Measurements from ENCODE around the gene GABRB2.

The GABRB2 gene

DNA sequence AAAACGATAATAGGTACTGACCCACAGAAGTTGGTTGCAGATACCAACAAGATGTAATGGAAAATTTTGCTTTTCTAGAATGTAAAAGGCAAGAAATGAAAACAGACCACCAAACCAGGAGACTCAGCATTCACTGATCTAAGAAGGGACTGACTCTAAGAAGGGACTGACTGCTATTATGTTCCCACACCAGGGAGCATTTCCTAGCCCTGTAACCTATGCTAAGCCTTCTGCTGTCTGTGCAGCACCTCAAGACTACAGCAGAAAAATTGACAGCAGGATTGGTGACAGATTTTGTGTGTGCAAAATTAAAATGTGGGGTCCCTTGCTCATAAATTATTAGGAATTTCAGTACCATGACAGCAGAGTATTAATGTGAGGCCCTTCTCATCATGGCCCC, 154.8 kb downstream of the GABRB2 start:
- Histone ChIP-seq H3K4me3 (ENCODE audit: low read depth, low read length, poor library complexity, severe bottlenecking) (no peak overlapping the region), H3K27me3 (ENCODE audit: insufficient read depth, low read length) (no peaks in the 10 kb centered on the region), H3K4me1 (ENCODE audit: insufficient read depth, low read length, severe bottlenecking) (no peaks in the 10 kb centered on the region), H3K9me3 (ENCODE audit: low read length) (no peaks in the 10 kb centered on the region), H4K20me1 (ENCODE audit: insufficient read depth, low read length) (no peaks in the 10 kb centered on the region), H2AFZ (ENCODE audit: low read length) (no peak overlapping the region), H3K4me2 (ENCODE audit: low read length) (no peak overlapping the region), H3K9ac (ENCODE audit: low read length) (no peak overlapping the region), H3K36me3 (ENCODE audit: insufficient read depth, low read length) (no peaks in the 10 kb centered on the region), H3K27ac (ENCODE audit: low read depth, low read length, poor library complexity, severe bottlenecking) (no peak overlapping the region), H3F3A (ENCODE audit: insufficient read depth, low read length) (no peaks in the 10 kb centered on the region), H3K9me2 (ENCODE audit: low read depth, low read length) (no peaks in the 10 kb centered on the region), H3K79me2 (ENCODE audit: insufficient read depth, low read length) (no peaks in the 10 kb centered on the region)
- TF ChIP-seq, protein P1, sequence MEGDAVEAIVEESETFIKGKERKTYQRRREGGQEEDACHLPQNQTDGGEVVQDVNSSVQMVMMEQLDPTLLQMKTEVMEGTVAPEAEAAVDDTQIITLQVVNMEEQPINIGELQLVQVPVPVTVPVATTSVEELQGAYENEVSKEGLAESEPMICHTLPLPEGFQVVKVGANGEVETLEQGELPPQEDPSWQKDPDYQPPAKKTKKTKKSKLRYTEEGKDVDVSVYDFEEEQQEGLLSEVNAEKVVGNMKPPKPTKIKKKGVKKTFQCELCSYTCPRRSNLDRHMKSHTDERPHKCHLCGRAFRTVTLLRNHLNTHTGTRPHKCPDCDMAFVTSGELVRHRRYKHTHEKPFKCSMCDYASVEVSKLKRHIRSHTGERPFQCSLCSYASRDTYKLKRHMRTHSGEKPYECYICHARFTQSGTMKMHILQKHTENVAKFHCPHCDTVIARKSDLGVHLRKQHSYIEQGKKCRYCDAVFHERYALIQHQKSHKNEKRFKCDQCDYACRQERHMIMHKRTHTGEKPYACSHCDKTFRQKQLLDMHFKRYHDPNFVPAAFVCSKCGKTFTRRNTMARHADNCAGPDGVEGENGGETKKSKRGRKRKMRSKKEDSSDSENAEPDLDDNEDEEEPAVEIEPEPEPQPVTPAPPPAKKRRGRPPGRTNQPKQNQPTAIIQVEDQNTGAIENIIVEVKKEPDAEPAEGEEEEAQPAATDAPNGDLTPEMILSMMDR (IDR thresholded peaks at IDR 0.05; ENCODE audit: low read length), result no peak
- no peak for TF ChIP-seq EZH2 (IDR thresholded peaks at IDR 0.05; ENCODE audit: borderline replicate concordance, low read length)

DNA sequence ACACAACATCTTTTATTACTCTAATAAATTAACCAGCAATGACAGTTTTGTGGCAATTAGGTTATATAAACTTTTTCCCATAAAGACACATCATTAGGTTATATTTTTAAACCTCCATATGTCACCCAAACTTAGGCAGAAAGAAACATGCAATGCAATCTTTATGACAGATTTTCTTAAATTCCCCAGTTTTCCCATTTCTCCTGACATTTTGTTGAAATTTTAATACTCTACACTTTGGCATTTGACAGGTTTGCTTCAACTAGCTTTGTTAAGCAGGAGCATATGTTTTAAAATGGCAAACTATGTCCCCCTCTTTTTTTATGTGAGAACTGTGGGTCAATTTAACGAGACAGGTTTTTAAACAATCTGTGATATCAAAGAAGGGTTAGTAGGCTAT, 155.5 kb downstream of the GABRB2 start:
- no peaks in the 10 kb centered on the region for H3K9me3 ChIP-seq (ENCODE audit: low read length)
- no peaks in the 10 kb centered on the region for H3F3A ChIP-seq (ENCODE audit: insufficient read depth, low read length)
- H3K4me2 ChIP-seq (ENCODE audit: low read length), result no peak overlapping the region
- TF ChIP-seq EZH2 (IDR thresholded peaks at IDR 0.05; ENCODE audit: borderline replicate concordance, low read length), result no peak
- TF ChIP-seq, protein P1 (IDR thresholded peaks at IDR 0.05; ENCODE audit: low read length), result no peak
- no peaks in the 10 kb centered on the region for H3K27me3 ChIP-seq (ENCODE audit: insufficient read depth, low read length)
- no peak overlapping the region for H3K9ac ChIP-seq (ENCODE audit: low read length)
- no peak overlapping the region for H3K4me3 ChIP-seq (ENCODE audit: low read depth, low read length, poor library complexity, severe bottlenecking)
- no peak overlapping the region for H2AFZ ChIP-seq (ENCODE audit: low read length)
- H3K9me2 ChIP-seq (ENCODE audit: low read depth, low read length), result no peaks in the 10 kb centered on the region
- no peaks in the 10 kb centered on the region for H3K4me1 ChIP-seq (ENCODE audit: insufficient read depth, low read length, severe bottlenecking)
- H4K20me1 ChIP-seq (ENCODE audit: insufficient read depth, low read length), result no peaks in the 10 kb centered on the region
- no peak overlapping the region for H3K27ac ChIP-seq (ENCODE audit: low read depth, low read length, poor library complexity, severe bottlenecking)
- H3K79me2 ChIP-seq (ENCODE audit: insufficient read depth, low read length), result no peaks in the 10 kb centered on the region
- no peaks in the 10 kb centered on the region for H3K36me3 ChIP-seq (ENCODE audit: insufficient read depth, low read length)

DNA sequence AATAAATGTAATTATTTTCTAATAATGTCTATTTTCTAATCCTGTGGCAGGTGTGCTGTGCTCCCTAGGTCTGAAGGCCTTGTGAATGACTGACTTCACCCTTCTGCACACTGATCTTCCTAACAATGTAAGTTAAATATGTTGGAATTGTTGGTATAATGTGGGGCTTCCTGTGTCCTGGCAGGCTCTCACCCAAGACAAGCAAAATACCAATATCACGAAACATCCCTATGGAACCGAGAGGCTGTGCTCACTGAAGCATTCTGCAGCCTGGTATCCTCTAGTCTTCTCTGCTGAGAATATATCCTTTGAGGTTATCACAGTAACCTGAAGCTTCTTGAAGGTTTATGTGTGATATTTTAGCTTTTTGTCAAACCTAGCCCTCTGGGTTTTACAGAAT, 159.4 kb downstream of the GABRB2 start:
- no peaks in the 10 kb centered on the region for H3F3A ChIP-seq (ENCODE audit: insufficient read depth, low read length)
- H3K79me2 ChIP-seq (ENCODE audit: insufficient read depth, low read length), result no peaks in the 10 kb centered on the region
- no peak overlapping the region for H3K9ac ChIP-seq (ENCODE audit: low read length)
- H3K4me2 ChIP-seq (ENCODE audit: low read length), result no peak overlapping the region
- H3K9me3 ChIP-seq (ENCODE audit: low read length), result no peaks in the 10 kb centered on the region
- H3K36me3 ChIP-seq (ENCODE audit: insufficient read depth, low read length), result no peaks in the 10 kb centered on the region
- no peaks in the 10 kb centered on the region for H4K20me1 ChIP-seq (ENCODE audit: insufficient read depth, low read length)
- TF ChIP-seq, protein P1 (IDR thresholded peaks at IDR 0.05; ENCODE audit: low read length), result no peak
- TF ChIP-seq EZH2 (IDR thresholded peaks at IDR 0.05; ENCODE audit: borderline replicate concordance, low read length), result no peak
- H3K27me3 ChIP-seq (ENCODE audit: insufficient read depth, low read length), result no peaks in the 10 kb centered on the region
- no peak overlapping the region for H3K4me3 ChIP-seq (ENCODE audit: low read depth, low read length, poor library complexity, severe bottlenecking)
- H3K4me1 ChIP-seq (ENCODE audit: insufficient read depth, low read length, severe bottlenecking), result no peaks in the 10 kb centered on the region
- H3K9me2 ChIP-seq (ENCODE audit: low read depth, low read length), result no peaks in the 10 kb centered on the region
- H2AFZ ChIP-seq (ENCODE audit: low read length), result no peak overlapping the region
- H3K27ac ChIP-seq (ENCODE audit: low read depth, low read length, poor library complexity, severe bottlenecking), result no peak overlapping the region
